Measurements from ENCODE around the gene ADGRG6. TPM values are rescaled to one million over a fixed set of nuclear protein-coding genes. Genes with fewer than 3 reads are reported as not detected.

The ADGRG6 gene
- total RNA-seq, 6 donors from 2014 or later = 19.9 to 44.1 (median 29.8) TPM

DNA sequence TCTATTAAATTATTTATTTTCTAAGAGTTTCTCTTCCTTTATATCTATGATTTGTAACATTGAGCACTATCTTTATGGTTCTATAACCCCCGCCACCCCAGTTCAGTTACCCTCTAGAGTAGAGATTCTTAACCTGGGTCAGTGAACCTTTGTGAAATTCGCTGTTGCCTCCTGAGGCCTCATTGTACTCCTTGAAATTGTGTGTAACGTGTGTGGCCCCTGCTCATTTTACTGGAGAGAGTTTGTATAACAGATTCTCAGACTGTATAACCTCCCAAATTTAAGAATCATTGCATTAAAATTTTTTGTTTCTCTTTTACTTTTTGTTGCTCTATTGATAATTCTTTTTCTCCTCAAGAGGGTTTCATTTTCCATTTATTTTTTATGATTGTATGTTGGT lies 65.3 kb downstream of the ADGRG6 start:
- no peaks in the 10 kb centered on the region for H3K36me3 ChIP-seq
- DNase-seq (no peak), ATAC-seq (ENCODE audit: low FRiP score in 2 of 2) (no peak)
- H3K4me1 ChIP-seq = no peaks in the 10 kb centered on the region
- H3K9me3 ChIP-seq = no peaks in the 10 kb centered on the region
- H3K27me3 ChIP-seq = no peaks in the 10 kb centered on the region
- 85 to 93% methylated on average over 3 of the region's 3 CpGs for WGBS, 2 donors
- TF ChIP-seq EP300 (IDR thresholded peaks at IDR 0.05) (no peak), POLR2A (IDR thresholded peaks at IDR 0.05) (no peak), POLR2AphosphoS5 (IDR thresholded peaks at IDR 0.05) (no peak)
- TF ChIP-seq, protein P1, sequence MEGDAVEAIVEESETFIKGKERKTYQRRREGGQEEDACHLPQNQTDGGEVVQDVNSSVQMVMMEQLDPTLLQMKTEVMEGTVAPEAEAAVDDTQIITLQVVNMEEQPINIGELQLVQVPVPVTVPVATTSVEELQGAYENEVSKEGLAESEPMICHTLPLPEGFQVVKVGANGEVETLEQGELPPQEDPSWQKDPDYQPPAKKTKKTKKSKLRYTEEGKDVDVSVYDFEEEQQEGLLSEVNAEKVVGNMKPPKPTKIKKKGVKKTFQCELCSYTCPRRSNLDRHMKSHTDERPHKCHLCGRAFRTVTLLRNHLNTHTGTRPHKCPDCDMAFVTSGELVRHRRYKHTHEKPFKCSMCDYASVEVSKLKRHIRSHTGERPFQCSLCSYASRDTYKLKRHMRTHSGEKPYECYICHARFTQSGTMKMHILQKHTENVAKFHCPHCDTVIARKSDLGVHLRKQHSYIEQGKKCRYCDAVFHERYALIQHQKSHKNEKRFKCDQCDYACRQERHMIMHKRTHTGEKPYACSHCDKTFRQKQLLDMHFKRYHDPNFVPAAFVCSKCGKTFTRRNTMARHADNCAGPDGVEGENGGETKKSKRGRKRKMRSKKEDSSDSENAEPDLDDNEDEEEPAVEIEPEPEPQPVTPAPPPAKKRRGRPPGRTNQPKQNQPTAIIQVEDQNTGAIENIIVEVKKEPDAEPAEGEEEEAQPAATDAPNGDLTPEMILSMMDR (IDR thresholded peaks at IDR 0.05) = no peak
- H3K27ac ChIP-seq = no peak overlapping the region
- no peak overlapping the region for H3K4me3 ChIP-seq

DNA sequence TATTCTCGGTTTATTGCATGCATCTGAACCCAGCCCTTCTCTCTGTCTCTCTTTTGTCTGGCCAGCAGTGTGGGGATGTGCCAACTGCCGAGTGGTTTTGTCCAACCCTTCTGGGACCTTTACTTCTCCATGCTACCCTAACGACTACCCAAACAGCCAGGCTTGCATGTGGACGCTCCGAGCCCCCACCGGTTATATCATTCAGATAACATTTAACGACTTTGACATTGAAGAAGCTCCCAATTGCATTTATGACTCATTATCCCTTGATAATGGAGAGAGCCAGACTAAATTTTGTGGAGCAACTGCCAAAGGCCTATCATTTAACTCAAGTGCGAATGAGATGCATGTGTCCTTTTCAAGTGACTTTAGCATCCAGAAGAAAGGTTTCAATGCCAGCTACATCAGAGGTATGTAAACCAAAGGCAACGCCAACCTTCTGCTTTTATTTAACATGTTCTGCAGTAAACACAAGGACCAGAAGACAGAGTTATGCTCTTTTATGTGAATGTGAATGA lies 65.8 kb downstream of the ADGRG6 start:
- ATAC-seq (ENCODE audit: low FRiP score in 2 of 2) (peak in 1 of 2 donors; percentile 45), DNase-seq (no peak)
- 84 to 88% methylated on average over 9 of the region's 9 CpGs for WGBS, 2 donors
- TF ChIP-seq EP300 (IDR thresholded peaks at IDR 0.05) (no peak), POLR2A (IDR thresholded peaks at IDR 0.05) (no peak), POLR2AphosphoS5 (IDR thresholded peaks at IDR 0.05) (no peak)
- TF ChIP-seq, protein P1 (IDR thresholded peaks at IDR 0.05) = no peak
- Histone ChIP-seq H3K27me3 (no peaks in the 10 kb centered on the region), H3K36me3 (no peaks in the 10 kb centered on the region), H3K9me3 (no peaks in the 10 kb centered on the region), H3K4me3 (no peak overlapping the region), H3K4me1 (peaks cover 0 to 2% (median 0%) of the 10 kb centered on the region in 4 donors), H3K27ac (no peak overlapping the region)

DNA sequence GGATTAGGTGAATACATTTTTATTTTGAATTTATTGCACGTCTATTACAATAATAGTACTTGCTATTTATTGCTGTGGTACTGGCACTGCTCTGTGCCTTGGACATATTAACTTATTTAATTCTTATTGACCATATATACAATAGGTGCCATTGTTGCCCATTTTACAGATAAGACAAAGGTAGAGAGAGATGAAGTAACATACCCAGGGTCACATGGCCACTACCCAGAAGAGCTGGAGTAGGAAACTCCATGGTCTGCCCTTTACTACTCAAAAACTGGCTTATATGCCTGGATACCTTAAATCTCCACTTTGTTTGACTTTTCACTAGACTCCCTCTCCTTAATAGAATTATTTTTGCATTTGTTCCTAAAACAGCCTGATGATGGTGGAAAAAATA lies 67.5 kb downstream of the ADGRG6 start:
- ATAC-seq (ENCODE audit: low FRiP score in 2 of 2) (no peak), DNase-seq (no peak)
- no peak overlapping the region for H3K27ac ChIP-seq
- H3K4me1 ChIP-seq = peaks cover 0 to 4% (median under 1%) of the 10 kb centered on the region in 4 donors
- H3K36me3 ChIP-seq = no peaks in the 10 kb centered on the region
- H3K4me3 ChIP-seq = no peak overlapping the region
- H3K27me3 ChIP-seq = no peaks in the 10 kb centered on the region
- H3K9me3 ChIP-seq = no peaks in the 10 kb centered on the region
- TF ChIP-seq EP300 (IDR thresholded peaks at IDR 0.05) (no peak), POLR2A (IDR thresholded peaks at IDR 0.05) (no peak), POLR2AphosphoS5 (IDR thresholded peaks at IDR 0.05) (no peak)
- TF ChIP-seq, protein P1 (IDR thresholded peaks at IDR 0.05) = no peak
- 87 to 94% methylated on average over 1 of the region's 1 CpG for WGBS, 2 donors

DNA sequence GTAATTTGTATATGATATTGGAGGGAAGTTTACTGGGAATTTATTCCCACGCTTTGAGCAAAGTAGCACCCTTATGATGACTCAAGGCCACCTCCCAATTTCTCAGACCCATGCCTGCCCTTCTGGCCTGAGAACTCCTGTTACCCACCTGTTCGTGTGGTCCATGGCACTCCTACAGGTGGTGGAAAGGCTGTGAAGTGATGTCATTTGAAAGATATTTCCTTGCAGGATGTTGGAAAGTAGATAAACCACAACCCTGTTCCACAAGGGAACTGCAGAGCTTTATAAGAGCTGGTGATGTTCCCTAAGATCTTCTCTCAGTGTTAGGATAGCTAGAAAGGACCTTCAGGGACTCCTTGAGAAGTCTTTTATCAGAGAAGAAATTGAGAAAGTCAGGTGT lies 70.5 kb downstream of the ADGRG6 start:
- TF ChIP-seq, protein P1 (IDR thresholded peaks at IDR 0.05) = no peak
- no peak for DNase-seq
- H3K36me3 ChIP-seq = no peaks in the 10 kb centered on the region
- WGBS, 2 donors = 69 to 71% methylated on average over 2 of the region's 2 CpGs
- H3K4me1 ChIP-seq = peaks cover 15 to 20% (median 17%) of the 10 kb centered on the region in 4 donors
- no peaks in the 10 kb centered on the region for H3K27me3 ChIP-seq
- no peak overlapping the region for H3K27ac ChIP-seq
- no peak for ATAC-seq (ENCODE audit: low FRiP score in 2 of 2)
- H3K4me3 ChIP-seq = no peak overlapping the region
- no peaks in the 10 kb centered on the region for H3K9me3 ChIP-seq

All from upper lobe of left lung (tissue), 6 donors.